ENCODE measurements around the gene ANKEF1.
A peak's percentile ranks its signal among the peaks of the same experiment; 100 is the strongest.
"Not testable (repeated sequence)": the region's sequence is repeated elsewhere in the genome, so short reads cannot be mapped to it uniquely, and the experiment has no call there.

ANKEF1 gene

GRCh38 chr20:10034717-10035571, at the start of gene ANKEF1:
ANKEF1 (plus strand) TSS chr20:10034987; CDS start chr20:10038302, 3,315 bp downstream.
- peak; percentile 56 for DNase-seq

- no peak for DNase-seq
Observed at GRCh38 chr20:9985281-9985680, 49.5 kb upstream of the ANKEF1 start.

GRCh38 chr20:9985773-9986172, 49.0 kb upstream of the ANKEF1 start:
- no peak for DNase-seq

- DNase-seq: peak; percentile 75
Observed at GRCh38 chr20:9989066-9989724, 45.6 kb upstream of the ANKEF1 start.

GRCh38 chr20:9993137-9993536, 41.6 kb upstream of the ANKEF1 start:
- DNase-seq: no peak

GRCh38 chr20:9994676-9995075, 40.1 kb upstream of the ANKEF1 start:
- no peak for DNase-seq

GRCh38 chr20:9995510-9996272, 39.1 kb upstream of the ANKEF1 start:
- no peak for DNase-seq

GRCh38 chr20:9996944-9997343, 37.8 kb upstream of the ANKEF1 start:
- no peak for DNase-seq

GRCh38 chr20:9999645-10000044, 35.1 kb upstream of the ANKEF1 start:
- DNase-seq: no peak

GRCh38 chr20:10002866-10003265, 31.9 kb upstream of the ANKEF1 start:
- DNase-seq: no peak

GRCh38 chr20:10004900-10005299, 29.9 kb upstream of the ANKEF1 start:
- DNase-seq: no peak

- DNase-seq: no peak
Observed at GRCh38 chr20:10005885-10006284, 28.9 kb upstream of the ANKEF1 start.

- no peak for DNase-seq
Observed at GRCh38 chr20:10006447-10007090, 28.2 kb upstream of the ANKEF1 start.

GRCh38 chr20:10007158-10007557, 27.6 kb upstream of the ANKEF1 start:
- DNase-seq: no peak

- DNase-seq: no peak
Observed at GRCh38 chr20:10007747-10008146, 27.0 kb upstream of the ANKEF1 start.

- no peak for DNase-seq
Observed at GRCh38 chr20:10012464-10012863, 22.3 kb upstream of the ANKEF1 start.

- no peak for DNase-seq
Observed at GRCh38 chr20:10014431-10014830, 20.4 kb upstream of the ANKEF1 start.

- DNase-seq: no peak
Observed at GRCh38 chr20:10020937-10021336, 13.8 kb upstream of the ANKEF1 start.

GRCh38 chr20:10022625-10023024, 12.2 kb upstream of the ANKEF1 start:
- no peak for DNase-seq

- no peak for DNase-seq
Observed at GRCh38 chr20:10023911-10024310, 10.9 kb upstream of the ANKEF1 start.

- not testable (repeated sequence) for DNase-seq
Observed at GRCh38 chr20:10031451-10032215, 3.2 kb upstream of the ANKEF1 start.

GRCh38 chr20:10032269-10032668, 2.5 kb upstream of the ANKEF1 start:
- not testable (repeated sequence) for DNase-seq
